ACC112 (cell line): ENCODE data around the gene JARID2.

Experiments
- H2AFZ ChIP-seq: fragments of 200-600 bp; sonication (generic); one replicate; pipeline ENCODE4 v1.6.0; 2017; ENCODE audit warnings: antibody characterized with exemption, low read length; ENCODE audit not compliant: unreplicated experiment
- H3K27ac ChIP-seq: fragments of 200-600 bp; sonication (generic); 2 replicates; pipeline ENCODE4 v1.5.1; 2014; ENCODE audit warnings: low read depth, mild to moderate bottlenecking, antibody characterized with exemption, low read length, moderate library complexity
- H3K27me3 ChIP-seq: fragments of 200-600 bp; sonication (generic); 2 replicates; pipeline ENCODE4 v1.6.1; 2014; ENCODE audit warnings: mild to moderate bottlenecking, antibody characterized with exemption, low read length, moderate library complexity, mixed read lengths; ENCODE audit not compliant: insufficient read depth
- H3K36me3 ChIP-seq: fragments of 200-600 bp; sonication (generic); 2 replicates; pipeline ENCODE4 v1.6.1; 2016; ENCODE audit warnings: mild to moderate bottlenecking, antibody characterized with exemption, low read length, moderate library complexity, mixed read lengths; ENCODE audit not compliant: insufficient read depth
- H3K4me1 ChIP-seq: fragments of 200-600 bp; sonication (generic); one replicate; pipeline ENCODE4 v1.6.1; 2016; ENCODE audit warnings: low read length, mixed read lengths; ENCODE audit not compliant: insufficient read depth, unreplicated experiment, control insufficient read depth
- H3K4me3 ChIP-seq: fragments of 200-600 bp; sonication (generic); 2 replicates; pipeline ENCODE4 v1.5.1; 2014; ENCODE audit warnings: mild to moderate bottlenecking, low read depth, low read length
- H3K79me2 ChIP-seq: fragments of 200-600 bp; sonication (generic); one replicate; pipeline ENCODE4 v1.6.0; 2016; ENCODE audit warnings: low read length; ENCODE audit not compliant: control insufficient read depth, unreplicated experiment, insufficient read depth

The JARID2 gene

GRCh38 chr6:15266423-15266996 is 20.6 kb downstream of the JARID2 start:
- peaks cover 34% of the 10 kb centered on the region for H3K4me1 ChIP-seq

GRCh38 chr6:15267221-15267620 is 21.4 kb downstream of the JARID2 start:
- Histone ChIP-seq H3K4me1 (peaks cover 29% of the 10 kb centered on the region), H3K27me3 (no peaks in the 10 kb centered on the region), H3K4me3 (no peak overlapping the region), H3K79me2 (peaks cover 90% of the 10 kb centered on the region), H2AFZ (no peak overlapping the region), H3K36me3 (no peaks in the 10 kb centered on the region), H3K27ac (no peak overlapping the region)

More at GRCh38 chr6:15266423-15266996, 20.6 kb downstream of the JARID2 start:
- no peak overlapping the region for H3K4me3 ChIP-seq
- no peak overlapping the region for H3K27ac ChIP-seq
- no peaks in the 10 kb centered on the region for H3K27me3 ChIP-seq
- peaks cover 90% of the 10 kb centered on the region for H3K79me2 ChIP-seq
- no peak overlapping the region for H2AFZ ChIP-seq
- H3K36me3 ChIP-seq = no peaks in the 10 kb centered on the region

GRCh38 chr6:15268137-15268908 is 22.5 kb downstream of the JARID2 start:
- H3K4me3 ChIP-seq = no peak overlapping the region
- no peak overlapping the region for H2AFZ ChIP-seq
- H3K4me1 ChIP-seq = peaks cover 25% of the 10 kb centered on the region
- H3K79me2 ChIP-seq = peaks cover 92% of the 10 kb centered on the region
- H3K36me3 ChIP-seq = no peaks in the 10 kb centered on the region
- no peaks in the 10 kb centered on the region for H3K27me3 ChIP-seq
- H3K27ac ChIP-seq = no peak overlapping the region

GRCh38 chr6:15269011-15269410 is 23.1 kb downstream of the JARID2 start:
- Histone ChIP-seq H2AFZ (no peak overlapping the region), H3K27ac (no peak overlapping the region), H3K4me3 (no peak overlapping the region), H3K27me3 (no peaks in the 10 kb centered on the region), H3K4me1 (peaks cover 25% of the 10 kb centered on the region), H3K79me2 (peaks cover 88% of the 10 kb centered on the region), H3K36me3 (no peaks in the 10 kb centered on the region)

- H2AFZ ChIP-seq = no peak overlapping the region
- H3K4me3 ChIP-seq = no peak overlapping the region
- peaks cover 25% of the 10 kb centered on the region for H3K4me1 ChIP-seq
- no peaks in the 10 kb centered on the region for H3K36me3 ChIP-seq
- H3K27ac ChIP-seq = no peak overlapping the region
- no peaks in the 10 kb centered on the region for H3K27me3 ChIP-seq
- peaks cover 88% of the 10 kb centered on the region for H3K79me2 ChIP-seq
These were observed 23.8 kb downstream of the JARID2 start for GRCh38 chr6:15269619-15270018.

- Histone ChIP-seq H2AFZ (no peak overlapping the region), H3K4me1 (peaks cover 22% of the 10 kb centered on the region), H3K79me2 (peaks cover 86% of the 10 kb centered on the region)
These were observed 24.5 kb downstream of the JARID2 start for GRCh38 chr6:15270402-15270801.

GRCh38 chr6:15272562-15272961 is 26.7 kb downstream of the JARID2 start:
- Histone ChIP-seq H3K4me1 (peaks cover 22% of the 10 kb centered on the region), H3K36me3 (no peaks in the 10 kb centered on the region), H3K4me3 (no peak overlapping the region), H2AFZ (no peak overlapping the region), H3K79me2 (peaks cover 85% of the 10 kb centered on the region), H3K27me3 (no peaks in the 10 kb centered on the region), H3K27ac (no peak overlapping the region)

More at GRCh38 chr6:15270402-15270801, 24.5 kb downstream of the JARID2 start:
- Histone ChIP-seq H3K4me3 (no peak overlapping the region), H3K27me3 (no peaks in the 10 kb centered on the region), H3K27ac (no peak overlapping the region), H3K36me3 (no peaks in the 10 kb centered on the region)

- H3K79me2 ChIP-seq = peaks cover 80% of the 10 kb centered on the region
- no peaks in the 10 kb centered on the region for H3K36me3 ChIP-seq
- H3K27me3 ChIP-seq = no peaks in the 10 kb centered on the region
- no peak overlapping the region for H2AFZ ChIP-seq
- H3K4me1 ChIP-seq = peaks cover 23% of the 10 kb centered on the region
- H3K27ac ChIP-seq = no peak overlapping the region
- no peak overlapping the region for H3K4me3 ChIP-seq
These were observed 29.0 kb downstream of the JARID2 start for GRCh38 chr6:15274692-15275387.

- Histone ChIP-seq H3K4me1 (peaks cover 29% of the 10 kb centered on the region), H3K36me3 (no peaks in the 10 kb centered on the region), H3K27me3 (no peaks in the 10 kb centered on the region), H2AFZ (no peak overlapping the region), H3K4me3 (no peak overlapping the region), H3K79me2 (peaks cover 73% of the 10 kb centered on the region), H3K27ac (no peak overlapping the region)
These were observed 30.4 kb downstream of the JARID2 start for GRCh38 chr6:15276036-15276985.

GRCh38 chr6:15279047-15279661 is 33.3 kb downstream of the JARID2 start:
- Histone ChIP-seq H3K79me2 (peaks cover 69% of the 10 kb centered on the region), H2AFZ (no peak overlapping the region), H3K36me3 (no peaks in the 10 kb centered on the region), H3K4me1 (peaks cover 33% of the 10 kb centered on the region), H3K27ac (no peak overlapping the region), H3K27me3 (no peaks in the 10 kb centered on the region), H3K4me3 (no peak overlapping the region)
